ENCODE measurements around the gene TMEM151A.

TMEM151A gene

DNA sequence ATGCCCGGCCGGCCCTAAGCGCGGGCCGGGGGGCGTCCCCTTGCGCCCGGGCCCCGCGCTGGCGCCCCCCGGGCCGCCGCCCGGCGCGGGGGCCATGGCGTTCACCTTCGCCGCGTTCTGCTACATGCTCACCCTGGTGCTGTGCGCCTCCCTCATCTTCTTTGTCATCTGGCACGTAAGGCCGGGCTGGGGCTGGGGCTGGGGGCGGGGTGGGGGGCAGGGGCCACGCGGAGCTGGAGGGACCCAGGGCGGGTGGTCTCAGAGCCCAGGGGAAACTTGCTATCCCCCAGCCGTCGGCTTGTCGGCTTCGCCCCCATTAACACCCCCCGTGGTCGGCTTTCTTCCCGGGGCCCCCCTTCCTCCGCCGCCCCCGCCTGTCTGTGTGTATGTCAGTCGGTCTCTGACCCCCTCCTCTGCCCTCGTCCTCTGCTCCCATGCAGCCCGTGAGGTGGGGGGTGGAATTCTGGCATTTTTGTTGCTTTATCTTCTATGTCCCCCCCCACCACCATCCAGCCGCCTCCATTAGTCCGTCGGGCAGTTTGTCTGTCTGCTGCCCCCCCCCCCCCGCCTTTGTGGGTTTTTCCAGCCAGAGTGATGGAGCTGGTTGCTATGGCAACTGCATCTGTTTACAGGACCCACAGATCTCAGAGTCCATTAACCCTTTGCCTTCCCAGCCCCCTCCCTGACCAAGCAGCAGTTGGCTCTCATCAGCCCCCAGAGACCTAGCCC is 13.2 kb upstream of the TMEM151A start:
- H3K27me3 ChIP-seq, result peaks cover 0 to 20% (median 11%) of the 10 kb centered on the region in 11 experiments; a peak in 13 of 22 replicates
- no peak overlapping the region for H3K27ac ChIP-seq
- H3K4me2 ChIP-seq, result peak overlapping the region; percentile 92 to 99 (median 97)
- peaks cover 21 to 73% (median 66%) of the 10 kb centered on the region in 10 experiments for H3K4me1 ChIP-seq
- H3K4me3 ChIP-seq, result peak overlapping the region; percentile 39 to 64 (median 54); a peak in 19 of 20 replicates
- H3K9ac ChIP-seq, result peak overlapping the region; percentile 29 to 75 (median 58); a peak in 15 of 22 replicates
- no peak for TF ChIP-seq Cebpa-rat (IDR thresholded peaks at IDR 0.05)
- peaks cover 28 to 33% (median 29%) of the 10 kb centered on the region in 11 experiments for H3K36me3 ChIP-seq
- peaks cover 52 to 96% (median 84%) of the 10 kb centered on the region in 11 experiments for H4K20me1 ChIP-seq
- H3K9me3 ChIP-seq (replicated peaks in 1 of 11), result no peaks in the 10 kb centered on the region

DNA sequence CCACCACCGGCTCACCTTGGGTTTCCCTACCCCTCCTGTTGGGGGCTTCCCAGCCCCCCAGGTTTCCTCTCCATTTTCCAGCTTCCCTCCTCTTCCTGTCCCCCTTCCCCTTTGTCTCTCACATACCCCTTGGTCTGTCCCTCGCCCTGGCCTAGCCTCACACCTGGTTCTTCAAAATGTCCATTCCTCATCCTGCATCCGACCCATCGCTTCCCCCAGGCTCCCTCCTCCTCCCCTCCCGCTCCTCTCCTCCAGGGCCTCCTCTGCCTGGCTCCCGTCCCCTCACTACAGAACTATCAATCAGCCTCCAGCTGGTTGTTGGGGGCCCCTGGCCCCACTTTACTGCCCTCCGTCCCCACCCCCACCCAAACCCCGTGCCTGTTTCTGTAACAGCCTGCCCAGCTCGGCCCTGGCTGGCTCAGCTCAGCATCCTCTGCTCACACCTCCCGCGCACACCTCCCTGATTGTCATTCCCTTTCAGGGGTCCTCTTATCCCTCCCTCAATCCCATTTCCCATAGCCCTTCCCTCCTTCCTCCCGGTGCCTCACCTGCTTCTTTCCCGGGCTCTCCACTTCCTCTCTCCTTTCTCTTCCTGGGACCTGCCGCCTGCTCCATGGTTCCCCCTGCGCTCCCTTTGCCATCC is 12.5 kb upstream of the TMEM151A start:
- H3K27me3 ChIP-seq, result peaks cover 0 to 20% (median 11%) of the 10 kb centered on the region in 11 experiments; a peak in 13 of 22 replicates
- no peak overlapping the region for H3K9ac ChIP-seq

DNA sequence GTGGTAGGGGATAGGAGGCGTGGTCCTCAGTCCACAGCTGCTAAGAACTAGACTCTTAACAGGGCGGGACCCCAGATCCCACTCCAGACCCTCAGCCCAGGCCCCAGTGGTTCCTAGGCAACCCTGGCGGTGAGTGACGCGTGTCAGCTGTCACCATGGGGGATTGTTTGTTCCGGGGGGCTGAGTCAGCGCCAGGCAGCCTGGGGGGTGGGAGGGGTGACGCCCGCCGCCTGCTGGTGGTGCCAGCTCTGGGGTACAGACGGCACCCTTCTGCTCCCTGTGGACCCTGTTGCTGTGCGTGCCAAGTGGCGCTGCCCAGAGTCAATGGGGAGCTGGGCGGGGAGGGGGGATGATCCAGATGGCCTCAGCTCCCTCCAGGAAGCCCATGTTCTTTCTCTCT is 11.3 kb upstream of the TMEM151A start:
- Histone ChIP-seq H3K4me2 (peak overlapping the region in 9 of 11 experiments; percentile 21 to 79 (median 50); a peak in 17 of 22 replicates), H4K20me1 (peaks cover 34 to 94% (median 70%) of the 10 kb centered on the region in 11 experiments), H3K4me3 (no peak overlapping the region), H3K27ac (no peak overlapping the region), H3K27me3 (peaks cover 0 to 20% (median 11%) of the 10 kb centered on the region in 11 experiments; a peak in 13 of 22 replicates), H3K9me3 (replicated peaks in 1 of 11) (no peaks in the 10 kb centered on the region), H3K4me1 (peaks cover 18 to 74% (median 61%) of the 10 kb centered on the region in 10 experiments), H3K9ac (0 out of 22 replicates have a peak overlapping the region, but pooled peaks of 1 of the 11 experiments have one; percentile 2), H3K36me3 (peaks cover 10 to 30% (median 24%) of the 10 kb centered on the region in 11 experiments)
- TF ChIP-seq Cebpa-rat (IDR thresholded peaks at IDR 0.05), result no peak

More for the DNA sequence above, 12.5 kb upstream of the TMEM151A start:
- TF ChIP-seq Cebpa-rat (IDR thresholded peaks at IDR 0.05), result no peak
- no peaks in the 10 kb centered on the region for H3K9me3 ChIP-seq (replicated peaks in 1 of 11)
- no peak overlapping the region for H3K4me3 ChIP-seq
- H3K36me3 ChIP-seq, result peaks cover 21 to 28% (median 24%) of the 10 kb centered on the region in 11 experiments
- peaks cover 45 to 93% (median 77%) of the 10 kb centered on the region in 11 experiments for H4K20me1 ChIP-seq
- H3K27ac ChIP-seq, result no peak overlapping the region
- peaks cover 21 to 73% (median 66%) of the 10 kb centered on the region in 10 experiments for H3K4me1 ChIP-seq
- peak overlapping the region in 7 of 11 experiments; percentile 92 to 99 (median 98); a peak in 11 of 22 replicates for H3K4me2 ChIP-seq

DNA sequence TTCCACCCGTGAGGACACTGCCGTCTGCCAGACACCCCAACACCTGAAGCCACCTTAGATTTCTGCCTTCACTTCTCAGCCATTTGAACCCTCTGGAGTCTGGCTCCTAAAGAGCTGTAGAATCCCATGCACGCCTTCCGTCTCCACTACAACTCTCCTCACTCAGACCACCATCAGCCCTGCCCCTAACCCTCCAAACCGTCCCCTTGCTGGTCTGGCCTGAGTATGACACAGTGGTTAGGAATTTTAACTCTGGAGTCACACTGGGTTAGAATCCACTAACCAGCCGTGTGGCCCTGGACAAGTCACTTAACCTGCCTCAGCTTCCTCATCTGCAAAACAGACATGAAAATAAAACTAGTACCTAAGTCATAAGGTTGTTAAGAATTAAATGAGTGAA is 10.7 kb upstream of the TMEM151A start:
- H3K27me3 ChIP-seq, result peaks cover 0 to 20% (median 11%) of the 10 kb centered on the region in 11 experiments; a peak in 13 of 22 replicates
- no peak for TF ChIP-seq Cebpa-rat (IDR thresholded peaks at IDR 0.05)

DNA sequence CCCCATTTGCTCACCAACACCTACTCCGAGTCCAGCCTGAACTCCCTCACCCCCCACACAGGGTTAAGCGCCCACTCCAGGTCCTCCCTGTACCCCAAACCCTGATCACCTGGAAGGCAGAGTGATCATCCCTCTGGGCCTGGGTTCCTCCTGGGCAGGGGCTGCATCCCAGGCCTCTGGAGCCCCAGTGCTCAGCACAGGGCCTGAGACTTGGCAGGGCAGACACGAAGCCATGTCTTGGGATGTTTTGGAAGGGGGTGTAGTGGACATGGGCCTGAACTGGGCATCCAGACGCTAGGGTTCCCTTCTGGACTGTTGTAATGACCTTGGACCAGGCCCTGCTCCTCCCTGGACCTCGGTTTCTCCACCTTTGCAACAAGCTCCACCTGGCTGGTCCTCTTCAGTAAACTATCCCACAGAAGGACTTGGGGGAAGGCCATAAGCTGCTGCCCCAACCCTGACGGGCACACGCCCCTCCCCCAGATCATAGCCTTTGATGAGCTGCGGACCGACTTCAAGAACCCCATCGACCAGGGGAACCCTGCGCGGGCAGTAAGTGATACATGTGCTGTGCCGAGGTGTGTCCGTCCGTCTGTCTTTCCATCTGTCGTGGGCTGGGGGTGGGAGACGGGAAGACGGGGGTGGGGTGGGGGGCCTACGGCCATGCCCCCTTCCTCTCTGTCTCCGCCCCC is 9.8 kb upstream of the TMEM151A start:
- H3K4me1 ChIP-seq, result peaks cover 20 to 67% (median 51%) of the 10 kb centered on the region in 10 experiments
- peak overlapping the region in 10 of 11 experiments; percentile 18 to 79 (median 70); a peak in 17 of 22 replicates for H3K4me2 ChIP-seq
- no peak for TF ChIP-seq Cebpa-rat (IDR thresholded peaks at IDR 0.05)
- H3K9ac ChIP-seq, result peak overlapping the region in 2 of 11 experiments; percentile 35 to 37; a peak in 2 of 22 replicates
- no peak overlapping the region for H3K4me3 ChIP-seq
- peaks cover 21 to 94% (median 57%) of the 10 kb centered on the region in 11 experiments for H4K20me1 ChIP-seq
- peaks cover 0 to 30% (median 14%) of the 10 kb centered on the region in 11 experiments; a peak in 14 of 22 replicates for H3K36me3 ChIP-seq
- H3K27me3 ChIP-seq, result peaks cover 0 to 20% (median 11%) of the 10 kb centered on the region in 11 experiments; a peak in 13 of 22 replicates
- H3K9me3 ChIP-seq (replicated peaks in 1 of 11), result no peaks in the 10 kb centered on the region
- H3K27ac ChIP-seq, result peak overlapping the region in 6 of 11 experiments; percentile 5 to 63 (median 48); a peak in 6 of 22 replicates

More for the DNA sequence above, 10.7 kb upstream of the TMEM151A start:
- H3K4me1 ChIP-seq, result peaks cover 17 to 72% (median 57%) of the 10 kb centered on the region in 10 experiments
- H3K4me3 ChIP-seq, result no peak overlapping the region
- peaks cover 5 to 29% (median 18%) of the 10 kb centered on the region in 11 experiments for H3K36me3 ChIP-seq
- 0 out of 22 replicates have a peak overlapping the region, but pooled peaks of 1 of the 11 experiments have one; percentile 2 for H3K9ac ChIP-seq
- peak overlapping the region in 1 of 11 experiments; percentile 55; a peak in 1 of 22 replicates for H3K27ac ChIP-seq
- H4K20me1 ChIP-seq, result peaks cover 29 to 94% (median 65%) of the 10 kb centered on the region in 11 experiments
- no peaks in the 10 kb centered on the region for H3K9me3 ChIP-seq (replicated peaks in 1 of 11)
- H3K4me2 ChIP-seq, result peak overlapping the region in 8 of 11 experiments; percentile 21 to 79 (median 56); a peak in 12 of 22 replicates

DNA sequence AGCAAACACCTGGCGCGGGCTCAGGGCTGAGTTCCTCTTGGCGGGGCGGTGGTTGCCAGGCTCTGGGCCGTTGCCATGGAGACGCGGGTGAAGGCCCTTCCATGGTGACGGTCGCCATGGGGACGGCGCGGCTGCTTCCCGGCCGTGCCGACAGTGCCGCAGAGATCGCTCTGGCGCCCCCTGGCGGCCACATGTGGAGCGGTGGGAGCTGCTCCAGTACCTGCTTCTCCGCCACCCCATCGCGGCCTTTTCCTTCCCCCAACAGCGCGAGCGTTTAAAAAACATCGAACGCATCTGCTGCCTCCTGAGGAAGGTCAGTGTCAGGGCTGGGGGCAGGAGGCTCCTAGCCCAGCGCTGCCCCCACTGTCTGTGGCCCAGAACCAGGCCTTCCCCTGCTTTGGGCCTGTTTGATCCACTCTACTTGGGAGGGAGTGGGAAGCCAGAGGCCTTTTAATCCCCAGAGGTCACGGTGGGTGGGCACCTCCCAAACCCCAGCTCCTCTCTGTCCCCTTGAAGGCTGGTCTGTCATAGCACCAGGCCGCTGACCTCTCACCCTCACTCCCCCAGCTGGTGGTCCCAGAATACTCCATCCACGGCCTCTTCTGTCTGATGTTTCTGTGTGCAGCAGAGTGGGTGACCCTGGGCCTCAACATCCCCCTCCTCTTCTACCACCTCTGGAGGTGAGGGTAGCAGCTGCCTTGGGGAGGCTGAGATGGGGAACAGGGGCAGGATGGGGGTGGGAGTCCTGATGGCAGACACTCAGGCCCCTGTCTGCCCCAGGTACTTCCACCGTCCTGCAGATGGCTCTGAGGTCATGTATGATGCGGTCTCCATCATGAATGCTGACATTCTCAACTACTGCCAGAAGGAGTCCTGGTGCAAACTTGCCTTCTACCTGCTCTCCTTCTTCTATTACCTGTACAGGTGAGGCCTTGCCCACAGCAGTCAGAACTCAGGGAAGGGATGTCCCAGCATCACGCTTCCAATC is 8.9 kb upstream of the TMEM151A start:
- no peak for TF ChIP-seq Cebpa-rat (IDR thresholded peaks at IDR 0.05)
- peaks cover 12 to 94% (median 49%) of the 10 kb centered on the region in 11 experiments for H4K20me1 ChIP-seq

More for the DNA sequence above, 8.9 kb upstream of the TMEM151A start:
- Histone ChIP-seq H3K27me3 (peaks cover 0 to 20% (median 11%) of the 10 kb centered on the region in 11 experiments; a peak in 13 of 22 replicates), H3K36me3 (peaks cover 0 to 30% (median 14%) of the 10 kb centered on the region in 11 experiments; a peak in 14 of 22 replicates), H3K4me3 (no peak overlapping the region), H3K4me1 (peaks cover 20 to 67% (median 51%) of the 10 kb centered on the region in 10 experiments), H3K4me2 (peak overlapping the region; percentile 16 to 86 (median 65)), H3K9me3 (replicated peaks in 1 of 11) (no peaks in the 10 kb centered on the region), H3K9ac (peak overlapping the region in 9 of 11 experiments; percentile 16 to 62 (median 47); a peak in 12 of 22 replicates), H3K27ac (peak overlapping the region in 3 of 11 experiments; percentile 18 to 49 (median 25); a peak in 3 of 22 replicates)
